ENCODE data around the gene FAM120A.

GRCh38 chr9:93436655-93437407 is 14.7 kb upstream of the FAM120A start:
- no peak for TF ChIP-seq POLR2A (IDR thresholded peaks at IDR 0.05)
- no peak for TF ChIP-seq CTCF (IDR thresholded peaks at IDR 0.05)

All from body of pancreas (tissue), 4 donors.